Measurements from ENCODE around the gene RAB29. TPM values are rescaled to one million over a fixed set of nuclear protein-coding genes. Genes with fewer than 3 reads are reported as not detected.

Gene RAB29
- total and polyA plus RNA-seq, 9 of the 15 experiments (the other 6 are each of a cell fraction or from before 2014, with no cell fraction given): 6.3 to 17.6 (median 8.0) TPM

- no peak for TF ChIP-seq TCF7L2 (IDR thresholded peaks at IDR 0.05; ENCODE audit: low read depth, low read length)
- no peak for TF ChIP-seq SREBF1 (IDR thresholded peaks at IDR 0.05; ENCODE audit: borderline replicate concordance, low read depth, low read length)
- TF ChIP-seq EWSR1 (IDR thresholded peaks at IDR 0.05; ENCODE audit: borderline replicate concordance, low read depth, partially characterized antibody): no peak
- TF ChIP-seq FOXM1 (IDR thresholded peaks at IDR 0.05; ENCODE audit: low read depth): peak; percentile 60; the same call in 1 of the 2 replicates
- no peak for TF ChIP-seq FOXM1 (CRISPR knock-in tag; IDR thresholded peaks at IDR 0.05; ENCODE audit: low read depth)
- peak; percentile 56; the same call in 1 of the 2 replicates for TF ChIP-seq HNRNPL (IDR thresholded peaks at IDR 0.05; ENCODE audit: low read depth, low read length)
- TF ChIP-seq ZBTB11 (CRISPR knock-in tag; IDR thresholded peaks at IDR 0.05): 0 out of 6 replicates have a peak, but pooled peaks of 1 of the 3 experiments have one; percentile 52
- no peak for TF ChIP-seq ZBTB43 (CRISPR knock-in tag; IDR thresholded peaks at IDR 0.05)
- no peak for TF ChIP-seq ZNF354B (CRISPR knock-in tag; IDR thresholded peaks at IDR 0.05)
- TF ChIP-seq ZFP30 (CRISPR knock-in tag; IDR thresholded peaks at IDR 0.05; ENCODE audit: borderline replicate concordance): no peak
- no peak for TF ChIP-seq HDAC8 (tag; IDR thresholded peaks at IDR 0.05)
- TF ChIP-seq ZNF253 (CRISPR knock-in tag; conservative IDR thresholded peaks at IDR 0.05): no peak
- TF ChIP-seq C11orf30 (IDR thresholded peaks at IDR 0.05; ENCODE audit: low read depth): no peak
- peak; percentile 40; the same call in 1 of the 2 replicates for TF ChIP-seq TFAP4 (CRISPR knock-in tag; IDR thresholded peaks at IDR 0.05; ENCODE audit: borderline replicate concordance)
- peak; percentile 78; the same call in 1 of the 2 replicates for TF ChIP-seq MBD2 (IDR thresholded peaks at IDR 0.05; ENCODE audit: borderline replicate concordance, low read depth)
- no peak for TF ChIP-seq BDP1 (IDR thresholded peaks at IDR 0.05; ENCODE audit: insufficient read depth, insufficient read length)
- TF ChIP-seq SMARCE1 (IDR thresholded peaks at IDR 0.05): peak; percentile 13; the same call in 1 of the 2 replicates
- TF ChIP-seq TCF3 (CRISPR knock-in tag; IDR thresholded peaks at IDR 0.05): no peak
- TF ChIP-seq TRIM25 (IDR thresholded peaks at IDR 0.05; ENCODE audit: borderline replicate concordance): no peak
- no peak for TF ChIP-seq IRF2 (CRISPR knock-in tag; IDR thresholded peaks at IDR 0.05)
Measured at GRCh38 chr1:205812878-205813754, 37.8 kb upstream of the RAB29 start, which contains the start of gene SLC41A1 (continued).

All from K562 (cell line).